Right atrium auricular region (tissue), 2 donors: Measurements from ENCODE around the gene WDR43. TPM values are rescaled to one million over a fixed set of nuclear protein-coding genes. Genes with fewer than 3 reads are reported as not detected.

Source experiments
- DNase-seq: peaks from one replicate; pipeline ENCODE4 v3.0.0-alpha.2; 2019; ENCODE audit warnings: low spot score
- H3K27ac ChIP-seq, 2 donors: fragments of 200-600 bp; sonication (generic); 1 replicate in 1 of 2; 2 replicates in 1 of 2; pipeline ENCODE4 v1.5.1; 2016 to 2019
- H3K27me3 ChIP-seq, 2 donors: fragments of 200-600 bp; sonication (generic); one replicate each; pipeline versions ENCODE4 v1.5.1 to v1.6.0; 2017 to 2019
- H3K36me3 ChIP-seq: fragments of 200-600 bp; sonication (generic); one replicate; pipeline ENCODE4 v1.5.1; 2016
- H3K4me1 ChIP-seq, 2 donors: fragments of 200-600 bp; sonication (generic); one replicate each; pipeline versions ENCODE4 v1.5.1 to v1.6.0; 2017 to 2019
- H3K4me3 ChIP-seq, 2 donors: fragments of 200-600 bp; sonication (generic); 1 replicate in 1 of 2; 2 replicates in 1 of 2; pipeline ENCODE4 v1.5.1; 2017 to 2019; ENCODE audit warnings: mild to moderate bottlenecking in 1 of 2, moderate library complexity in 1 of 2
- H3K9me3 ChIP-seq, 2 donors: fragments of 200-600 bp; sonication (generic); one replicate each; pipeline ENCODE4 v1.5.1; 2019
- total RNA-seq, 2 donors: library from RNA; depleted of rRNA; stranded (reverse); fragments of >200 nt; gene quantifications; one replicate each; pipeline ENCODE4 v1.1.0, GENCODE V29; 2016
- TF ChIP-seq, protein P1 (sequence below), 2 donors: fragments of 200-600 bp; sonication (generic); IDR thresholded peaks; one replicate each; pipeline ENCODE4 v1.5.1; 2019; ENCODE audit warnings: antibody characterized with exemption in 2 of 2

Gene WDR43
- total RNA-seq, 2 donors from 2014 or later, result 17.8 to 18.9 TPM

DNA sequence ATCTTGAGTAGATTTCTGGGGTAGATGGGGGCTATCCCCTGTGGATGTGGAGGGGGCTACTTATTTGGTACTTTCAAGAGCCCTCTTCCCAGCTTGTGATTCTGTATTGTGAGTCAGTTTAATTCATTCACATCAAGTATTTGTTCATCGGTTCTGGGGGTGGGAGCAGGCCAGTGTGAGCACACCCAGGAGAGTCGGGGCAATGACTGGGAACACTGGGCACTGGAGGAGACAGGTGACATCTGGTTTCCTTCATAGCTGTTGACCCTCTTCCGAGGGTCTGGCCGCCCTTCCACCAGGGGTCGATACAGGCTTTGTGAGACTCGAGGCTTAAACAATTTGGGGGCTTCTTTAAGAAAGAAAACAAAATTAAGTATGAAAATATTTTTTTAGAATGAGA, 84.1 kb downstream of the WDR43 start:
- Histone ChIP-seq H3K9me3 (no peaks in the 10 kb centered on the region), H3K27ac (no peak overlapping the region)

DNA sequence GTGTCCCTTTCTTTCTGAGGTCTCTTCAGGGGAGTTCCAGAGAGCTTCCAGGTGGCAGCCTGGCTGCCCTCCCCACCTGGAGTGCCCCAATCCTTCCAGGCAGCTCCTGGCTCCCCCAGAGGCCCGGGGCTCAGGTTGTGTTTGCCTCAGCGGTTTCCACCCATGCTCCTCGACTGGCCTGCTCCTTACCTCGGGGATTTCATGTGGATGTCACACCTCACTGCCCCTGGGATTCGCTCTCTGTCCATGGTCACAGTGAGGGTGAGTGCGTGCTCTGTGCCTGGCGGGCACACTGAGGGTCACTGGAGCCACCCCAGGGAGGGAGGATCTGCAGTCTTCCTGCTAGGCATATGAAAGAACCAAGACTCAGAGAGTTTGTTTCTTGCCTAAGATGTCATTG, 84.6 kb downstream of the WDR43 start:
- no peak overlapping the region for H3K4me3 ChIP-seq
- DNase-seq, result no peak
- H3K9me3 ChIP-seq, result no peaks in the 10 kb centered on the region
- no peaks in the 10 kb centered on the region for H3K27me3 ChIP-seq
- no peak overlapping the region for H3K27ac ChIP-seq
- H3K36me3 ChIP-seq, result no peaks in the 10 kb centered on the region
- TF ChIP-seq, protein P1, sequence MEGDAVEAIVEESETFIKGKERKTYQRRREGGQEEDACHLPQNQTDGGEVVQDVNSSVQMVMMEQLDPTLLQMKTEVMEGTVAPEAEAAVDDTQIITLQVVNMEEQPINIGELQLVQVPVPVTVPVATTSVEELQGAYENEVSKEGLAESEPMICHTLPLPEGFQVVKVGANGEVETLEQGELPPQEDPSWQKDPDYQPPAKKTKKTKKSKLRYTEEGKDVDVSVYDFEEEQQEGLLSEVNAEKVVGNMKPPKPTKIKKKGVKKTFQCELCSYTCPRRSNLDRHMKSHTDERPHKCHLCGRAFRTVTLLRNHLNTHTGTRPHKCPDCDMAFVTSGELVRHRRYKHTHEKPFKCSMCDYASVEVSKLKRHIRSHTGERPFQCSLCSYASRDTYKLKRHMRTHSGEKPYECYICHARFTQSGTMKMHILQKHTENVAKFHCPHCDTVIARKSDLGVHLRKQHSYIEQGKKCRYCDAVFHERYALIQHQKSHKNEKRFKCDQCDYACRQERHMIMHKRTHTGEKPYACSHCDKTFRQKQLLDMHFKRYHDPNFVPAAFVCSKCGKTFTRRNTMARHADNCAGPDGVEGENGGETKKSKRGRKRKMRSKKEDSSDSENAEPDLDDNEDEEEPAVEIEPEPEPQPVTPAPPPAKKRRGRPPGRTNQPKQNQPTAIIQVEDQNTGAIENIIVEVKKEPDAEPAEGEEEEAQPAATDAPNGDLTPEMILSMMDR (IDR thresholded peaks at IDR 0.05), result no peak
- peaks cover 0 to 31% of the 10 kb centered on the region in 2 donors for H3K4me1 ChIP-seq

More for the DNA sequence above, 84.1 kb downstream of the WDR43 start:
- no peaks in the 10 kb centered on the region for H3K27me3 ChIP-seq
- no peak overlapping the region for H3K4me3 ChIP-seq
- TF ChIP-seq, protein P1 (IDR thresholded peaks at IDR 0.05), result no peak
- no peak for DNase-seq
- no peaks in the 10 kb centered on the region for H3K36me3 ChIP-seq
- peaks cover 0 to 31% of the 10 kb centered on the region in 2 donors for H3K4me1 ChIP-seq

DNA sequence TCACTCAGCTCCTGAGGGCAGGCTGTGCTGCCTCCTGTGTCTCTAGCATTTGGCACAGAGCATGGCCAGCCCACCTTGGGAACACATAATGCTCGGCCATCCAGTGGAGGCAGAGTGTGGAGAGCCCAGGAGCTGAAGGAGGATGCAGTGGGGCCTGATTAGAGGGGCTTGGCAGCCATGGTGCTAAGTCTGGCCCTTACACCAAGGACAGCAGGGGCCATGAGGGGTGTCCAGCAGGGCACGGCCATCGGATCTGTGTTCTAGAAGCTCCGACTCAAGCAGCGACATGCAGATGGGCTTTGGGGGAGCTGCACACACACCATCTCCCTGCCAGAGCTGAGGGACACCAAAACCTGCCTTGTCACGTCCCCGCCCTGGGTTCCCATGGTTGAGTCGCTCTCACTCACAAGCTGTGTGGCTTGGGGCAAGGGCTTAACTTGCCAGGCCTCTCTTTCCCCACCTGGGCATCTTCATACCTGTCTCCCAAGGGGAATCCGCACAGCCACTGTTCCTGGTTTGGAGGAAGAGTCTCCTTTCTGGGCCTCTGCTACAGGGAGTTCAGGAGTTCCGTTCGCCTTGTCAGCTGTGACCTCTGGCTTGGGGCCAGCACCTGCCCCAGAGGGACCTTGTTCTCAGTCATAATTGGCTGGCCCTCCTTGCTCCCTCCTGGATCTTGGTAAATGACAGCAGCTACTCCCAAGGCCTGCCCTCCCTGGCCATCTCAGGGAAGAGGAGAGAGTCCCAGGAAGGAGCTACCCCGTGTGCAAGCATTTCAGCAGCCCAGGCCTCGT, 85.3 kb downstream of the WDR43 start:
- DNase-seq, result no peak
- H3K36me3 ChIP-seq, result no peaks in the 10 kb centered on the region

DNA sequence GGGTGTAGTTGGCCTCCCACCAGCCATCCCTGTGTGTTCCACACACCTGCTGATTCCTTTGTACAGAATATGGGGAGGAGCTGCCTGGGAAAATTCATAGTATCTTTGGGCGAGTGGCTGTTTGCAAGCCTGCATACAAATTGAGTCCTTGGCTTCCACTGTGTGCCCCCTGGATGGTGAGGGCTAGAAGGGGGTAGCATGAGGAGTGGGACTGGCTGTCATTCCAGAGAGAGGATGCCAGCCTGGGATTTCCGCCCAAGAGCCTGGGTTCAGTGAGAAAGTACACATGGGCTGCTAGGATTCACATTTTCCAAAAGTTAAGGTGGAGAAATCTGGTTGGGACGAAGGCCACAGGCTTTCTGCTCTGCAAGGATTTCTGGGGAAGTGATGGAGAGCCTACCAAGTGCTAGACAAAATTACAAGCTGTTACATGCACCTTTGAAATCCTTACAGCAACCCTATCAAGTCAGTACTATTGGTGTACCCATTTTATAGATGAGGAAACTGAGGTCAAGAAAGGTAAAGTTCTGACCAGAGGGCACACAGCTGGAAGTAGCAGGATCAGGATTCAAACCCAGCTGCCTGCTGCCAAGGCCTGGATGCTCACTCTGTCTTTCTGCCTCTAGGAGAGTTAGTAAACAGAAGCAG, 86.0 kb downstream of the WDR43 start:
- Histone ChIP-seq H3K36me3 (no peaks in the 10 kb centered on the region), H3K4me3 (no peak overlapping the region), H3K27ac (peak overlapping the region; percentile 74 to 75), H3K4me1 (peaks cover 0 to 31% of the 10 kb centered on the region in 2 donors), H3K27me3 (no peaks in the 10 kb centered on the region), H3K9me3 (no peaks in the 10 kb centered on the region)
- no peak for DNase-seq
- TF ChIP-seq, protein P1 (IDR thresholded peaks at IDR 0.05), result no peak

More for the DNA sequence above, 85.3 kb downstream of the WDR43 start:
- no peaks in the 10 kb centered on the region for H3K27me3 ChIP-seq
- H3K4me1 ChIP-seq, result peaks cover 0 to 31% of the 10 kb centered on the region in 2 donors
- TF ChIP-seq, protein P1 (IDR thresholded peaks at IDR 0.05), result no peak
- H3K27ac ChIP-seq, result peak overlapping the region; percentile 17 to 24
- H3K9me3 ChIP-seq, result no peaks in the 10 kb centered on the region
- no peak overlapping the region for H3K4me3 ChIP-seq

DNA sequence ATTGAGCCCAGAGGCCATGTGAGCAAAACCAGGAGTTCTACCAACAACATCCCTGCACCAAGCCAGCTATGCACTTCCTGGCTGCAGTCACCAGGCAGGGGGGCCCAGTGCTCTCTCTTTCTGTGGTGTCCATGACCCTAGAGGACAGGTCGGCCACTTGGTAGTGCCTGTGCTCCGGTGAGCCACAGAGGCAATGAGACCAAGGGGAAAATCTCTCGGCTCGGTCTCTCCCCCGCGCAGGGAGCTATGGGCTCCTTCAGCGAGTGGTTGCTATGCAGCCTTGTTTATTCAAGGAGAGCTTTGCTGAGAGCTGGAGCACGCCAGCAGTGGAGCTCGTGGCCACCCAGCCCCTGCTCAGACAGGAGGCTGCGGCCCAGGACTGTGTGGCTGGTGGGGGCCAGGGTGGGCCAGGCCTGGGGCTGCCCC, 86.6 kb downstream of the WDR43 start, which contains the start of gene TOGARAM2:
Gene TOGARAM2 (plus strand): TSS at position 283 of the 426 bp plus-strand sequence. CDS start 13,537 bp downstream, outside the sequence.
- no peak within 1 kb of the TSS for H3K4me3 ChIP-seq
- no peak for DNase-seq

More for the DNA sequence above, 86.6 kb downstream of the WDR43 start, which contains the start of gene TOGARAM2:
- Histone ChIP-seq H3K36me3 (no peaks in the 10 kb centered on the region), H3K4me1 (peaks cover 0 to 31% of the 10 kb centered on the region in 2 donors), H3K9me3 (no peaks in the 10 kb centered on the region), H3K27ac (peak within 1 kb of the TSS; percentile 74 to 75), H3K27me3 (no peaks in the 10 kb centered on the region)
- TF ChIP-seq, protein P1 (IDR thresholded peaks at IDR 0.05), result no peak
